ENCODE measurements around the gene CCDC3.

CCDC3 gene

DNA sequence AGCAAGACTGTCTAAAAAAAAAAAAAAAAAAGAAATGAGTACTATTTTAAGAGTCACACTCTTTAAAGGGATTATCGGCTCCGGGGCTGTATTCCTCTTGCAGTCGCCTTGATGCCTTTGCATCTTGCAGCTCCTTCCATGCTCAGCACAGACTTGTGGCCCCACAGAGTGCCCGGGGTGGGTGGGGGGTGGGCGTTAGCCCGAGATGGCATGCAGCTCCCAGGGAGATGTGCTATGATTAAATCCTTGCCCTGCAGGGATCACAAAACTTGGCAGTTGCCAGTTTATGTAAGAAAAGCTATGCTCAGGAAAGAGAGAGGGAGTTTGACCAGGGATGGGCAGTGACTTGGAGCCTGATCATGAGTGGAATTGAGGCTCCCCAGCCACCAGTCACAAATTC is 81.9 kb downstream of the CCDC3 start:
- DNase-seq: no peak

- no peak for DNase-seq
Observed at GRCh38 chr10:12916587-12916986, 84.9 kb downstream of the CCDC3 start.

GRCh38 chr10:12915637-12916168 is 85.8 kb downstream of the CCDC3 start:
- no peak for DNase-seq

GRCh38 chr10:12914111-12914510 is 87.4 kb downstream of the CCDC3 start:
- DNase-seq: no peak

DNA sequence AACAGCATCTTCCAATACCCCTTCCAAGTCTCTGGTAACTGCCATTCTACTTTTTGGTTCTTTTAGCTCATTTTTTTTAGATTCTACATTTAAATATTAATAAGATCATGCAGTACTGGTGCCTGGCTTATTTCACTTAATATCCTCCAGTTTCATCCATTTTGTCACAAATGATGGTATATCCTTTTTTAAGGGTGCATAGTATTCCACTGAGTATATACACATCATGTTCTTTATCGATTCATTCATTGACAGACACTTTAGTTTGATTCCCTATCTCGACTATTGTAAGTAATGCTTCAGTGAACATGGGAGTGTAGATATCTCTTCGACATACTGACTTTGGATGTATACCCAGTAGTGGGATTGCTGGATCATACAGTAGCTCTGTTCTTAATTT is 89.7 kb downstream of the CCDC3 start:
- DNase-seq: no peak

DNA sequence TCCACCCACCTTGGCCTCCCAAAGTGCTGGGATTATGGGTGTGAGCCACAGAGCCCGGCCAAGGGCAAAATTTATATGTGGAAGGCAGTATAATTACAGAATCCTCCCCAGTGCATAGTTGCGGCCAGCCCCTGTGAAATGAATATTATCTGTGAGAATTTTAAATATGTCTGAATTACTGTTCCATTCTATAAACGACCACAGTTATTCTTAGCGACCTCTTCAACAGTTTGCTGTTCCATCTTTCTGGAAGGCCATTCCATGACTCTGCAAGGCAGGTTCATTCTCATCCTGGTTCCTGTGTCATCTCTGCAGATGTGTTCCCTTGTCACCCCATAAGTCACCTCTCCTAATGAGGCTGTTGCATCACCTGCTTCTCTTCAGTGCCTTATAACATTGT is 90.7 kb downstream of the CCDC3 start:
- no peak for DNase-seq

DNA sequence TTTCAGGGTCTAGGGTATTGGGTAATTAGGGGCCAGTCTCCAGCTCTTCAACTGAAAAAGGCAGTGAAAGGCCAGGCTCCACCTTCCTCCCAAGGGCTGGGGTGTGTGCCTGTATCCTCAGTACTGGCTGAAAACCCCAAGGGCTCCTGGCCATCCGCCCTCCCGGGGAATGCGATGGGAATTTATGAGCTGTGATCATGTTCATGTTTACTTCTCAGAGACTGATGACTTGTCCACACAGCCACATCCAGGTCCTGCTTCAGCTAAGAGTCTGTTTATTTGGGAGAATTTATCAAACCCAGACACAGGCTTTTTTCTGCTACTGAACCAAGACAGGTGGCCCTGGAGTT is 91.7 kb downstream of the CCDC3 start:
- DNase-seq: no peak

DNA sequence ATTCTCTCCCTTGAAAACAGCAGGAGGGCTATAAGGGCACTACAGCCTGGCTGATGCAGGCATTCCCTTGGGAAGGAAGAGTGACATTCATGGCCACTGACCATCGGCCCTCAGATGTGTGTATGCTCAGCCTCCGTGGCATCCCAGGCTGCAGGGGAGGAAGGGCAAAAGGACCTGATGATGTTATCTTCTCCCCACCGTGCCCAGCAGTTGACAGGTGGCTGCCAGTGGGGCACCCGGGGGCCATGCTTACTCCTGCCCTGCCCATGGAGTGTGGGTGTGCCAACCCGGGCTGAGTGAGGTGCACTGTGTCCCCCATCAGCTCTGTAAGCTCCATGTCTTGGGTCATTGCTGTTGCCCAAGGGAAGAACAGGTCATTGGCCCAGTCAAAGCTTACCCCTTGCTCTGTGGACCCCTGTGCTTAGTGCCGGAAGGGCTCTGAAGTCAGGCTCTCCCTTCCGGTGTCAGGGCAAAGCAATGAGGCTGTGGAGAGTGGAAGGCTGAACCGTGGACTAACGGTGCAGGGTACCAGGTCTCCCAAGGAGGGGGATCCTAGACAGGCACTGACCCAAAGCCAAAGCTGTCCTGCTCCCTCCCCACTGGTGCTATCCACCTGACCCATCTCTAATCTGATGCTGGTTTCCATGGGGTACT is 92.2 kb downstream of the CCDC3 start:
- DNase-seq: no peak

- no peak for DNase-seq
Observed at GRCh38 chr10:12908773-12909172, 92.7 kb downstream of the CCDC3 start.

DNA sequence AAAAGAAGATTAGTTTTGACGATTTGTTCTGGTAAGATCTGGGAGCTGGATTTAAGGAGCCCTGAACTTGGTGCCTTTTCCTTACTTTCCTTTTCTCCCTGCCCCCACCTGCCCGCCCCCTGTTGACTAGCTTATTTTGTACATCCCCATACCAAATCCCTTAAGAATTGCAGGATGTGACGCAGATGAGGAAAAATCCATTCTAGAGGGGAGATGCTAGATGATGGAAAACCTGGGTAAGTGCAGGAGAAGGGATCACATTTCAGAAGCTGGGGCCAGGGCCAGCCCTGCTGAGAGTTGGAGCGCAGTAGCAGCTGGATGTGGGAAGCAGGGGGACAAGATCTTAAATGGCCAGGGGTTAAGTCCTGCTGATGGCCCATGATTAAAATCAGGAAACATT is 93.9 kb downstream of the CCDC3 start:
- DNase-seq: no peak

DNA sequence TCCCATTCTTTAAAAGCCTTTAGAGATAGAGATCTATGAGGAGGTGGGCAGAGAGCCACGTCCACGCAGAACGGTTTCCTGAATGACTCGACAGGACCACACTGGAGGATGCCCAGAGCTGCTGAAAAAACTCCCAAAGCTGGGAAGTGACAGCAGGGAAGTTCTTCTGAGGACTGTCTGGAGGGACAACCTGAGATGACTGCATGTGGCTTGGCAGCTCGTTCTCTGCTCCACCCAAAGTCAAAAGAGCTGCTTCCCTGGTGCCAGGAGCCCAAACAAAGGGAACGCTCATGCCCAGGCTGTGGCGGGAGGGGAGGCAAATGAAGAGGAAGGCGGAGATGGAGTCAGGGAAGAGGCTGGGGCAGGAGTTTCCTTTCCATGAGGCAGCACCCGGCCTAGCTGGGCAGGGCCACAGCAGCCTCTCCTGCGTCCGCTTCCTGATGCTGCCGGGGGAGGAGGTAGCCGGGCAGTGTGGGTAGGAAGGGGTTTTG is 95.4 kb downstream of the CCDC3 start:
- no peak for DNase-seq

GRCh38 chr10:12905067-12905466 is 96.4 kb downstream of the CCDC3 start:
- DNase-seq: no peak

GRCh38 chr10:12902851-12903358 is 98.6 kb downstream of the CCDC3 start:
- no peak for DNase-seq

- peak in 4 of 6 experiments; percentile 17 to 45 (median 32) for DNase-seq
Observed at GRCh38 chr10:12902135-12902572, 99.4 kb downstream of the CCDC3 start.

GRCh38 chr10:12899546-12899945 is 102.0 kb downstream of the CCDC3 start:
- no peak for DNase-seq

GRCh38 chr10:12898271-12898670 is 103.2 kb downstream of the CCDC3 start:
- DNase-seq: no peak

DNA sequence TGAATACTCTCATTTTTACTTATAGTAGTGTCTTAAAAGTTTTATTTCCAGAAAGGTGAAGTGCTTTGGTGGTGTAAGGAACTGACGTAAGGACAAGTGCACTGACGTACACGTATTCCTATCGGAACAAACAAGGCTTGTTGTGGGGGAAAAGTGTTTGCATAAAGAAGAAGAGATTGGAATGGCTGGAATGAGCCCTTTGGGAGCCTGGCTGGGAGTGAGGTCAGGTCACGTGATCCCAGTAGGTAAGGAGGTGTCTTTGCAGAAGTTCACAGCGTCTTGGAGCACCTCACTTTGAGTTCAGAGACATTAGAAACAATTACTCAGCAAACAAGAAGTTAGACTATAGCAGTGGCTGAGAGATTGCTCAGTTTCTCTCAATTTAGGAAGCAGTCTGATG is 104.2 kb downstream of the CCDC3 start:
- no peak for DNase-seq

GRCh38 chr10:12896251-12896650 is 105.3 kb downstream of the CCDC3 start:
- no peak for DNase-seq

- DNase-seq: no peak
Observed at GRCh38 chr10:12892924-12893323, 108.6 kb downstream of the CCDC3 start.

DNA sequence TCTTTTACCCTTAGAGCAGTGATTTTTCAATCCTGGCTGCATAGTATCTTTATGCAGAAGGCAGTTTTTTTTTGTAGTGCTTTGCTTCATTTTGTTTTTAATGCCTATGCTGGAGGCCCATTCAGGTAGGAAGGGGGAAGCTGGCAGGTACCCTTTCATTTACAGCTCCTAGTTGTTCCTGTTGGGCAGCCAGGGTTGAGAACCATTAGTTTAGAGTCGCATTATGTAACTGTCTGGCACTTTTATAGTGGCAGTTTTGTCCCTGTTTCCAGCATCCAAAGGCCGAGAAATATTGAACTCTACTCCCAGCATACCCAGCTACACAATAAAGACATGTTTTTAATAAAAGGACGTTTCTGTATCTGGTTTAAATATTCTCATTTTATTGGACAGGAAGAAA is 110.6 kb downstream of the CCDC3 start:
- no peak for DNase-seq

DNA sequence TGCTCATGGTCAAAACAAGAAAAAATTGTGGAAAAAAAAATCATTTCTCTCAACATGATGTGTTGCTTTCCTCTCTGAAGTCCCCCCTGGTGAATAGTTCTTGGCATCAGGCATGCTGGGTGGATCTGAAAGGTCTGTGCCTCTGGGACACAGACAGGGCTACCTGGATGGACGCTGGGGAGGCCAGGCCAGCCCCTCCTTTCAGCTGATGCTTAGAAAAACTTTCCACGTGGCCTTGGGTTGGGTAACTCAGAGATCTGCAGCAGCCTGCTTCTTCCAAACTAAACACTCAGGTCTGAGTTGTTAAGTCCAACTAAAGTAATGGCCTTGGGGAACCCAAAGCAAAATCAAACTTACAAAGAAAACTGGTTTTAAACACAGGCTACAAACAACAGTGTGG is 113.0 kb downstream of the CCDC3 start:
- DNase-seq: no peak

DNA sequence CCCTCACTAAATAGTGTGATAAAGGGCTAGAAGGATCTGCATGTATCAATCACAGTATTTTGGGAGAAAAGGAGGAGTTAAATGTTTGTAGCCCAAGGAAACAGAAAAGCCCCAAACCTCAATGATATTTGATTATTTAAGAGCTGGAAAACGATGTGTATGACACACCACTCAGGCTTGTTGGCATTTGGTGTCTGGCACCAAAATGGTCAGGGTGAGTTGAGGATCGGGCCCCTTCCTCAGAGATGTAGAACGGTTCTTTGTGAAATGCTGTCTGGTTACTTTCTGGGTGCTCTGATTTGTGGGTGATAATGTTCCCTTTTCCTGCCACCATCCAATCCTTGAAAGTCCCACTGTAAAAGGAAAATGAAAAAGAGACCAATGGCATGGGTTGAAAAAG is 113.7 kb downstream of the CCDC3 start:
- no peak for DNase-seq

- DNase-seq: no peak
Observed at GRCh38 chr10:12884851-12885250, 116.7 kb downstream of the CCDC3 start.

- DNase-seq: no peak
Observed at GRCh38 chr10:12880423-12880822, 121.1 kb downstream of the CCDC3 start.

DNA sequence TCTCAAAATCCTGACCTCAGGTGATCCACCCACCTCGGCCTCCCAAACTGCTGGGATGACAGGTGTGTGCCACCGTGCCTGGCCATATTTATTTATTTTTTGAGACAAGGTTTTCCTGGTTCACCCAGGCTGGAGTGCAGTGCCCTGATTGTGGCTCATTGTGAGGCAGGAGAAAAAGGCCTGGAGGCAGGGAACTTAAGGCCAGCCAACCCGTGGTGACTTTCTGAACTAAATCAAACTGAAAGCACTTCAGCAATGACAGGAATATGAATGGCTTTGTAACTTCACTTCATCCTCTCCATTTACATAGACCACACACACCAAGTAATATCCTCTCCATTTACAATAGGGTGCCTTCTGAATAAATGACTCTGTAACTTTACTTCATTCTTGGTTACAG is 124.4 kb downstream of the CCDC3 start:
- DNase-seq: no peak

Data from stimulated activated naive CD4-positive, alpha-beta T cell (primary cell).